C4-2B (cell line): ENCODE results near the gene FANCE.

ENCODE experiments used
- CTCF ChIP-seq: fragments of 450-650 bp; conservative IDR thresholded peaks from 2 replicates; pipeline ENCODE4 v1.5.1; 2017; ENCODE audit warnings: mild to moderate bottlenecking
- ZFX ChIP-seq: fragments of 450-650 bp; IDR thresholded peaks from 2 replicates; pipeline ENCODE4 v1.6.1; 2017

DNA sequence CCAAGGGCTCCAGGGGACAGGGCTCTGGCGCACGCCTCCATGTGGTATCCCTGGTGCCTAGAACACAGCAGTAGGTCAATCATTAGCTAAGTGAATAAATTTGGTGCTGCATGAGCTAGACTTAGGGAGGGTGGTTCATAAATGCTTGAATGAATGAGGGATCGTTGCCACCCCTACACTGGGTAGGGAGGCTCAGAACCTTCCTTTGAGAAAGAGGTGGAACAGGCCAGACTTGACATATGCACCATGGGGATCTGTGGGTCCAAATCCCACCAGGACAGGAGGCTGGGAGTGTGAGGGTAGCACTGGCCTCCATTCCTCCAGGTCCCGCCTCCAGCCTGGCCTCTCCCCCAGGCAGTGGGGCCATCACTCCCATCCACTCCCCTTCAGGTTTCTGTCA is 30.9 kb downstream of the FANCE start:
- TF ChIP-seq CTCF = no peak
- TF ChIP-seq ZFX = no peak
